Glomerular visceral epithelial cell (primary cell): Measurements from ENCODE around the gene MAP4K4.

ENCODE experiments used
- DNase-seq: peaks from one replicate; pipeline ENCODE4 v3.0.0-alpha.2; 2016; ENCODE audit errors: extremely low spot score

The MAP4K4 gene

GRCh38 chr2:101870444-101870843 lies 172.9 kb downstream of the MAP4K4 start:
- DNase-seq: no peak

DNA sequence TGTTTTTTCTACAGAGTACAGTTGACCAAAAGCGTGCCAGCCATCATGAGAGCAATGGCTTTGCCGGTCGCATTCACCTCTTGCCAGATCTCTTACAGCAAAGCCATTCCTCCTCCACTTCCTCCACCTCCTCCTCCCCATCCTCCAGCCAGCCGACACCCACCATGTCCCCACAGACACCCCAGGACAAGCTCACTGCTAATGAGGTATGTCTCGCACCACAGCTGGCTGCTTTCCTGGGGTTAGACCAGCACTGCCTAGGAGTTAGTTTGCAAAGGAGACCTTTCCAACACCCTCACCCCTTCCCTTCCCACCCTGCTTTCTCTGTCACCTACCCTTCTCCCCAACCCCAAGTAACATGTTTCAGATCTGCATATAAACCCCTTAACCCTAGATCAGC lies 174.0 kb downstream of the MAP4K4 start:
- DNase-seq: no peak

GRCh38 chr2:101872480-101872879 lies 175.0 kb downstream of the MAP4K4 start:
- DNase-seq: no peak

GRCh38 chr2:101873543-101873942 lies 176.0 kb downstream of the MAP4K4 start:
- no peak for DNase-seq

- DNase-seq: no peak
These were observed 176.6 kb downstream of the MAP4K4 start for GRCh38 chr2:101874069-101874468.

DNA sequence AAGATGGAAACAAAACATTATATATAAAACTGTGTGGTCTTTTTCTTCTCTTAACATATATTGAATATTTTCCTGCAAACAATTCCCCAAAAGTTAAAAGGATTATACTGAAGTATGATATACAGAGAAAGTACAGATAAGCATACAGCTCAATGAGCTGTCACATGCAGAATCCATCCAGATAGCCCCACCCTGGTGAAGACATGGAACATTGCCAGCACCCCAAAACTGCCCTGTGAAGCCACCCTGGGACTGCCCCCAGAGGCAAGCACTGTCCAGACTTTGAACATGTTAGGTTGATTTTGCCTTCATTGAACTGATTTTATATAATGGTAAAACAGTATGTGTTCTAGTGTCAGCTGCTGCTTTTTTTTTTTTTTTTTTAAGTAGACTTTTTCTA lies 182.0 kb downstream of the MAP4K4 start:
- DNase-seq: no peak

DNA sequence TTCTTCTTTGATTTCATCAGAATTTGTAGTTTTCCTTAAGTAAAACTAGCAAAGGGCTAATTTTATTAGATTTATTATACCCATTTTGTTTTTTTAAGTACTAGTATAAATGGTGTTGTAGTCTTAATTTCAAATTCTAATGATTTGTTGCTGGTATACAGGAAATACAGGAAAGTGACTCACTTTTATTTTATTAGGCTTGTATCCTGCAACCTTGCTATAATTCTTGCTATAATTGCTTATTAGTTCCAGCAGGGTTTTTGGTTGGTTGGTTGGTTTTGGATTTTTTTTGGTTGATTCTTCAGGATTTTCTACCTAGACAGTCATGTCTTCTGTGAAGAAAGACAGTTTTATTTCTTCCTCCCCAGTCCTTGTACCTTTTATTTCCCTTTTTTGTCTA lies 183.6 kb downstream of the MAP4K4 start:
- no peak for DNase-seq

- DNase-seq: no peak
These were observed 185.3 kb downstream of the MAP4K4 start for GRCh38 chr2:101882769-101883307.

GRCh38 chr2:101883860-101884259 lies 186.4 kb downstream of the MAP4K4 start:
- peak; percentile 50 for DNase-seq

GRCh38 chr2:101884423-101884822 lies 186.9 kb downstream of the MAP4K4 start:
- DNase-seq: no peak

DNA sequence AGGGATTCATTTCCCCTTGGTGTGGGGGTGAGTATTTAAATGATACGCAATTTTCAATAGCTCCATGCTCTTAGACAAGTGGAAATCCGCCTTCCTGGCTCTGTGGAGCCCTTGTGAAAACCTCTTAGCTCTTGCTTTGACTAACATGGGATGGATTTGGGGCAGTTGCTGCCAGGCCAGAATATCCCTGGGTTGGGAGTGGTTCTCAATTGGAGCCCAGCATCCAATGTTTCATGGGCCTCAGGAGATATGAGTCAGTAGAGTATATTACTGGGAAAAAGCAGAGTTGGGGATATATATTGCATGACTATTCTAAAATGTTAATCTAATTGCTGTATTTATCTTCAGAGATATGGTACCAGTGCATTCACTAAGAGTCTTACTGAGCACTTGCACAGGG lies 189.8 kb downstream of the MAP4K4 start:
- DNase-seq: no peak

DNA sequence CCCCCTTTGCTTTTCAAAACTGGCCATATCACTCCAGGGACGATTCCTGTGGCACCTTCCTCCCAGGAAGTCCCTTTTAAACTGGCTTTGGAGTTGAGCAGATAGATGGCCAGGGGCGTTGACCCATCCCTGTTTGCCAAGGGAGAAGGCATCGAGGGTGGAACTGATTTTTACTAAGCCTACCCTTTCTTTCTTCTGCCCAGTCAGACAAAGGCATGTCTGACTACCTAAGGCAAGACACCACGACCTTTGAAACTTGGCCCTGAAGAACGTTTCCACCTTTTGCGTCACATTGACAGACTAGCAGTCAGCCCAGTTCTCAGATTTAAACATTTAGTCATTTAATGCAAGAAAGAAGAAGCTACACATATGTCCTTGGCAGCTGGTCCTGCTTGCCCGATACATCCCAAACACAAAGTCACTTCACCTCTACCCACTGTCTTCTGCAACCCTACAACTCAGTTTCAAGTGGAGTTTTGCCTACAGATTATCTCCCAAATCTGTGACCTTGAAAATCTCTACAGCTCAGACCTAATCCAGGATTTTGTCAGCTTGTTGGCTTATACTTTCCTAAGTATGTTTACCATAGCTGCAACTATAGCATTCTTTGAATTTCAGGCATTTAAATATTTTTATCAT lies 192.1 kb downstream of the MAP4K4 start:
- no peak for DNase-seq

DNA sequence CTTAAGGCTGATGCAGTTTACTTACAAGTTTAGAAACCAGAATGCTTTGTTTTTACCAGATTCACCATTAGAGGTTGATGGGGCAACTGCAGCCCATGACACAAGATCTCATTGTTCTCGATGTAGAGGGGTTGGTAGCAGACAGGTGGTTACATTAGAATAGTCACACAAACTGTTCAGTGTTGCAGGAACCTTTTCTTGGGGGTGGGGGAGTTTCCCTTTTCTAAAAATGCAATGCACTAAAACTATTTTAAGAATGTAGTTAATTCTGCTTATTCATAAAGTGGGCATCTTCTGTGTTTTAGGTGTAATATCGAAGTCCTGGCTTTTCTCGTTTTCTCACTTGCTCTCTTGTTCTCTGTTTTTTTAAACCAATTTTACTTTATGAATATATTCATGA lies 194.9 kb downstream of the MAP4K4 start:
- DNase-seq: no peak

GRCh38 chr2:101893681-101894381 lies 196.3 kb downstream of the MAP4K4 start:
- no peak for DNase-seq

- DNase-seq: no peak
These were observed 197.5 kb downstream of the MAP4K4 start for GRCh38 chr2:101895039-101895438.

DNA sequence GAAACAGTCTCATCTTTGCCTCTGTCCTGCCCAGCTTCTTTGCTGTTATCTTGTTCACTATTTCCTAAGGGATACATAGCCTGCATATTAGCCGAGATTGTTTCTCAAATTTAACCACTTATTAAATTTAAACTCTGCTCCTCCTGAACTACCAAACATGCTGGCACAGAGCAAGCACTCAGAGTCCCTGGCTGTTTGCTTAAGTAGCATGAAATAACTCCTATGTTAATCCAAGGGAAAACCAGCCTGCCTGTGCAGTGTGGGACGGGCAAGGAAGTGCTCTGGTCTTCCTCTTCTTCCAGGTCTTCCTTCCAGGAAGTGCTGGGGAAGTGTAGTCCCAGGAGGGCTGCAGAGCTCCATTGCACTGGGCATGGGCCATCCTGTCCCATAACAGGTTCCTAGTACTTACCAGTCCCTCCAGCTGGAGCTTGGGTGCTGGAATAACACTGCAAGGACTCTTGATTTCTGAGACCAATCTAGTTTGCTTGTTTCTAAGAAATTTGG lies 198.4 kb downstream of the MAP4K4 start:
- DNase-seq: no peak

- no peak for DNase-seq
These were observed 199.8 kb downstream of the MAP4K4 start for GRCh38 chr2:101897301-101897700.

GRCh38 chr2:101899265-101899664 lies 201.8 kb downstream of the MAP4K4 start:
- DNase-seq: no peak

GRCh38 chr2:101899871-101900270 lies 202.4 kb downstream of the MAP4K4 start:
- no peak for DNase-seq

DNA sequence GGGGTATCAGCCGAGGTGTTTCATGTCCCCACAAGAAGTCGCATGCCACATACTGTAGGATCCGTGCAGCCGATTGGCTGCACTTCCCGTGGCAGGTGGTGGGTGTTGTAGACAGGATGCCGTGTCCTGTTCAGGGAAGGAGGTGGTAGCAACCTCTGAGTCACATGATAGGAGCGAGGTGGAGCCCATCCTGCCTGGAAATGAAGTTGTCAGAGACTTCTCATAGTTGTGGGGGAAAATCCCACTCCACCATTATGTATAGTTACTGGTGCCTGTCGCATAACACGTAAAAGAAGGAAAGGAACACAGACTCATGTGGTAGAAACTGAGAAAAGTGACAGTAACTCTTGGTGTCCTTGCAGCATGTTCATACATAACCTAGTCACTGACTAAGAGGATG lies 202.9 kb downstream of the MAP4K4 start:
- no peak for DNase-seq

GRCh38 chr2:101901241-101901640 lies 203.7 kb downstream of the MAP4K4 start:
- DNase-seq: no peak

DNA sequence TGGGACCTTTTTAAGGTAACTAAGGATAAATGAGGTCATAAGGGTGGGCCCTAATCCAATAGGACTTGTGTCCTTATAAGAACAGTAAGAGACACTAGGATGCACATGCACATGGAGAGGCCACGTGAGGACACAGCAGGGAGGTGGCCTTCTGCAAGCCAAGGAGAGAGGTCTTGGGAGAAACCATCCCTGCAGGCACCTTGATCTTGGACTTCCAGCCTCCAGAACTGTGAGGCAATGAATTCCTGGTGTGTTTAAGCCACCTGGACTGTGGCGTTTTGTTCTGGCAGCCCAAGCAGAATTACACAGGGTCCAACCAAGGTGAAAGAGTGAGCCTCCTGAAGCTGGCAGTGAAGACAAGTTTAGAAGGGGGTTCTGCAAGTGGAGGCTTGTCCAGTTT lies 204.7 kb downstream of the MAP4K4 start:
- no peak for DNase-seq

- no peak for DNase-seq
These were observed 207.4 kb downstream of the MAP4K4 start for GRCh38 chr2:101904916-101905315.
